CD4-positive, alpha-beta T cell treated with Interleukin-12 subunit alpha and Interleukin-12 subunit beta, for 1 hour (primary cell): ENCODE results near the gene CHN1.

Source experiments
- DNase-seq: peaks from one replicate; pipeline ENCODE4 v3.0.0-alpha.2; 2020

CHN1 gene

DNA sequence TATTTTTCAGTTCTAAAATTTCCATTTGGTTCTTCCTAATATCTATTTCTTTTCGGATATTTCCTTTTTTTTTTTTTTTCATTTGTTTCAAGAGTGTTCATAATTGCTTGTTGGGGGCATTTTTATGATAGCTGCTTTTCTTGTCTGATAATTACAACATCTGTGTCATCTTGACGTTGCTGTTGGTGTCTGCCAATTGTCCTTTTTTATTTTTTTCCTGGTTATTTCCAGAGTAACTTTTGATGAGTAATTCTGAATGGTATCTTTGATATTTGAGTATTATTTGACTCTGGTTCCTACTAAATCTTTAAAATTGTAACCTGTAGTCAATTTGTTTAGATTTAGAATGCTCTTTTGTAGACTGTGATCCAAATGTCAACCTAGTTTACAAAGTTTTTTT is 189.7 kb downstream of the CHN1 start:
- no peak for DNase-seq

DNA sequence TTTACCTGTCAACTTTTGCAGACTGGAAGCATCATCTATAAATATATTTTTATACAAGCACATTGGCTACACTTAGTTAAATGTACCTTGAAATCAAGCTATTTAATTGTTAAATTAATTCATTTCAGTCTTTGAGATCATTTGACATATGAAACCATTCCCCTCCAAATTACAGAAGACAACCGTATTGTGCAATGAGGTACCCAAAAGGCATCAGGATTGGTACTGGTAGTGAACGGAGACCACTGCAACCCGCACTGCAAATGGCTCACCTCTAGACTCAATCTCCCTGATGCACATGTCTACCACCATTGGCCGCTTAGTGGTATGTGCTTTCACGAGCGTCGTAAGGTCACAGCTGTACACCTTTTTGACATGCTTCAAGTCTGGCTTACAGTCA is 193.1 kb downstream of the CHN1 start:
- no peak for DNase-seq

DNA sequence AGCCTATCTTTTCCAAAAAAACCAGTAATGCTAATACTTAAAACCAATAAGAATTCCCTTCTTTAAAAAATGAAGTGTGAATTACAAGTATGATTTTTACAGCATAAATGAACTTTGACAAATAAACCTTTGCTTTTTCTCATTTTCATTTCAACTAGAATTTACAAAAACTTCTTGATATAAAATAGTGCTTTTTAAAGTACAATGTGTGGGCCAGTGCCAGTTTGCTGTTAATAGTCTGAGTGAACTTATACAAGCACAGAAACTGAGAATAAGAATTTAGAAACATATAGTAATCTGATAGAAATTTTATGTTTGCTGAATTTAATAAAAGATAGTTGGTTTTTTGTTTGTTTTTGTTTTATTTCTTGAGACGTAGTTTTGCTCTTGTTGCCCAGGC is 197.2 kb downstream of the CHN1 start:
- no peak for DNase-seq

DNA sequence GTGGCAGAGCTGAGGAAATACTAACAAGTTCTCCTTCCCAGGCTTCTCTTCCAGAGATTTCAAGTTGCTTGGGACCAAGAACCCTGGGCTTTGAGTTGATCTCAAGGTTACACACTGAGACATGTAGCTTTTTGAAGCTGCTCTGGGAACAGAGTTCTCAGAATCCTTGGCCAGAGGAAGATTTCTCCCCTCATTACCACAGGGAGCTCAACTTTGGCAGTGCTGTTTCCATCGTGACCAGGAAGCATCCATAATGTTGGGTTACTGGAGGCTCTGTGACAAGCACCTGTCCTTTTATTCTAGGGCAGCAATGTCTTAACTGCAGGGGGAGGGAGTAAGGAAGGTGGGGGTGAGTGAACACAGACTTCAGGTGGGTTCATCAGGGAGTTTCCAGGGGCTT is 199.4 kb downstream of the CHN1 start:
- no peak for DNase-seq

DNA sequence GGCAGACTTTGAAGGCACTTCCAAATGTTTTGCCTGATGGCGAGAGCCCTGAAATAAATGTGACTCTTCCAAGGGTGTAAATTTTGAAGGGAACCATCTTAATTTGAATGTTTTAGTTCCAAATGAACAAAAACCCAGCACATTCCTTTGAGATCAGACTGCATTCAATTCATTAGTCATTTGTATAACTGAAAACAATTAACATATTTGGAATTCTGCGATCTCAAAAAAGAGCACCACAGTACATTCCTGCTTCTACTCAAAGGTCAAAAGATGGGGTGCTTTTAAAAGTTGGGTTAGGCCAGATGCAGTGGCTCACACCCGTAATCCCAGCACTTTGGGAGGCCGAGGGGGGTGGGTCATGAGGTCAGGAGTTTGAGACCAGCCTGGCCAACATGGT is 202.7 kb downstream of the CHN1 start:
- DNase-seq: no peak

DNA sequence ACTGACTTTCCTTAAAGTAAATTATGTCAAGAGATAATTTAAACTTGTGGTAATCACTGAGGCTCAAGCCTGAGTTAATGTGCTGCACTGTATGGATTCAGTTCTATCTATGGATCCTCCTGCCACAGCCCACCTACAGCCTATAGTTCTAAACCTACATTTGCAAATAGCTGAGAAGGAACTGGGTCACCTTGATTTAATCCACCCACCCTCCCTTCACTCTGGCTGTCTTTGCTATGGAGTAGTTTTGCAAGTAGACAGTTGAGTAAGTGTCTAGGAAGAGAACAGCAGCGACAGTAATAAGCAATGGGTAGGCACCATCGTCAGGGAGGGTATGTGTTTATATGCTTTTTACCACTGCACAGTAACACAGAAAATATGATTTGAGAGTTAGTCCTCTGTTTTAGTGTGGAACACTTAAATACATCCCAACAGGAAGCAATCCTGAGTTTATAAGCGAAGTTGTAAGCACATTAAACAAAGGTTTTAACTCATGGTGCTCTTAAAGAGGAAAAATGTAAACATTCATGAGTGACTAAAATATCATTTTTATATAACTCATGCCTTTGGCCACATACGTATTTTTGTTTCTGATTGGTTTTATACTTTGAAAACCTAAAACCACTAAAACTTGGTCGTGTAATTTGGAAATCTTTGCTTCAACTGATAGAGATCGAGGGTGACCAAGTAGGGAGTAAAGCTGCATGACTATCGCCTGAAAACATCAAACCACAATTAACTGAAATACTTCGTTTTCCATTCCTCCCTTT is 204.6 kb downstream of the CHN1 start:
- DNase-seq: no peak

DNA sequence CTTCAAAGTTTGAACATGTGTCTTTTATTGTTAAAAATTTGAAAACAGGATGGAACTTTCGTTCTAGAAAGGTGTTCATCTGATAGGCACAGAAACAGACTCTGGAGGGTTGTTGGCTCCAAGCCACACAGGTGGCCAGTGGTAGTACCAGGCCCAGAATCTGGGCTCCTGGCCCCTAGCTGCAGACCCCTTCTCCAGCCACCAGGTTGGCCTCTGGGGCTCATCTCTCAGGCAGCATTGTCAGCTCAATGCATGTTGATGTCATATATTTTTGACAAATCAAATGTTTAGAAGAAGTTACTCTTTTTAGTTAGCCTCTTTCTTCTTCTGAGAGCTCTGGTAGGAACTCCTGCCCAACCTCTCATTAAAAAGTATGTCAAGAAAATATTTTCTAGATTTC is 206.4 kb downstream of the CHN1 start:
- DNase-seq: no peak

DNA sequence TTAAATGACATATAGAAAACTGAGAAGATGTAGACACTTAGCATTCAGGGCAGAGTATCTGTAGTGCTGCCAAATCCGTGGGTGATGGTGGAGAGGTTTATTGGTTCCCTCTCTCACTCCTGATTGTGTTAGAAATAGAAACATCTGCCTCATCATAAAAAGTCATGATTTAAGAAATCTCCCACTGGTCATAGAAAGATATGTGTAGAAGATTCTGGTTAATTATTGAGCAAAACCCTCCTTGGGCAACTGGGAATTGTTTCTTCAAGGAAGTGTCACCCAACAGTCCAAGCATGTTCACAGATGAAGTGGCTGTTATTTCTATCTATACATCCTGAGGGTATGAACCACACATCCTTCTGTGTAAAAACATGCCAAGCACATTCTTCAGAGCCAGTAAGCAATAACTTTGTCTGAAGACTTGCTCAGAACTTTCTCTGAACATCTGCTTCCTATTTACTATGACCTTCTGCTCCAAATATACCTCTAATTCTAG is 207.4 kb downstream of the CHN1 start:
- no peak for DNase-seq

DNA sequence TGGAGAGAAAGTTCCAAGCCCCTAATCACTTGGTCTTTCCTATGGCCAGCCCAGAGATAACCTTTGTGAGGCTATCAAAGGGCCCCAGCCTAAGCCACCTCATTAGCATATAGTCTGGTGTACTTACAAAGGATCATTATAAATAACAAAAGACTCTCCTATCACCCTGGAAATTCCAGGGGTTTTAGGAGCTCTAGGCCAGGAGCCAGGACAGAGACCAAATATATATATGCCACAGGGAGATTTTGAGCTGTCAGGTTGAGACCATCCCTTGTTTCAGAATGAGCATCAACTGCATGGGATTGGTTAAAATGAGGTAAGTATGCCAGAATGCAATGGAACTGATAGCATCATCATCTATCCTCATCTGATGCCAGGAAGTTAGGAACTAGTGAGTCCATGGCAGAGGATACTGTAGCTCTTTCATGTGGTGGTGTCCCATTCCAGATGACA is 208.8 kb downstream of the CHN1 start:
- no peak for DNase-seq

DNA sequence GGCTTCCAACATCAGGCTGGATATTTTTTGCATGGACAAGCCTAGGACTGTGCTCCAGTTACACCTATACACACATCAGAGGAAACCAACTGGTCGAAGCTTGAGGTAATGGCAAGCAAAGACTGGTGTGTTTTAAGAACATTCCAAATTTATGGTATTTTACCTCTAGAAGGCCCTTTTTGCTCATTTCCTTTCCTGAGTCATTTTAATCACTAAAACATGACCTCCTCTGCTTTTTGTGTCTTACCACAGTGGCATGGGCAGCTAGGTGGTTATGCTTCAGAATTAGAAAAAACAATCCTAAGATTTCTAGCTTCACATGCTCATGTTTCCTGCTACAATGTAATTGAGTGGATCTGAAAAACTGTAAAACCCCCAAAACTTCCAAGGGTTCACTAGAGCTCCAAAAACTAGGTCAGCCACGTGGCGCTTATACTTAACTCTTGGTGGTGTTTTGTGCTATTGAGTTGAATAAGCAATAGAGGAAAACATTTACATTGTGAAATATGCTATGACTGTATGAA is 210.3 kb downstream of the CHN1 start:
- no peak for DNase-seq

DNA sequence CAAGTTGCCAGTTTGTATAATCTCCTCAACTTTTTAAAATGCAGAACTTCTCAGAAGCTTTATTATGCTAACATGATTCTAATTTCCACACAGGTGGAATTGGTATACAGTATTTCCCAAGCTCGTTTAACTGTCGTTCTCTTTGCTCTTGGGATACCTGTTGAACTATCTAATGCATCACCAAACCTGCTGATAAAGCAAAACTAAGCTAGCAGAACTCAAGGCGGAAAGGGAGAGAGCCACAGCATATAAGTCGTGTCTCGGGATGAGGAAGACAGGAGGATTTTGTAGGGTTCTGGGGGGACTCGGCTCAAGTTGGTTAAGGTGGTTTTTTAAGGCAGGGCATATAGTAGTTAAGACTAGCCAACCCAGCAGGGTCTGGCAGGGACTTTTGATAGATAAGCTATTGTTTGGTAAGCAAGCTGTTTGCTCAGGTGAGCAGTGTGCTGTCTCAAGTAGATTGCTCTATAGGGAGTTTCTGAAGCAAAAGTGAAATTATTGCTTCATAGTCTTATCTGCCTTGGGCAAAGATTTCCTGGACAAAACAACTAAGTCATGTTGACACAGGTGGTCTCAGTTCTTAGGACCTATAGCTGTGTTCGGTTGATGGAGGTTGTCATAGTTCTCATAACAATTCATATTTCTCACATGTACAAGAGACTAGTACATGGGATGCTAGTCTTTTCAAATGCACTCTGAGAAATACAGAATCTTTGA is 212.7 kb downstream of the CHN1 start:
- no peak for DNase-seq

DNA sequence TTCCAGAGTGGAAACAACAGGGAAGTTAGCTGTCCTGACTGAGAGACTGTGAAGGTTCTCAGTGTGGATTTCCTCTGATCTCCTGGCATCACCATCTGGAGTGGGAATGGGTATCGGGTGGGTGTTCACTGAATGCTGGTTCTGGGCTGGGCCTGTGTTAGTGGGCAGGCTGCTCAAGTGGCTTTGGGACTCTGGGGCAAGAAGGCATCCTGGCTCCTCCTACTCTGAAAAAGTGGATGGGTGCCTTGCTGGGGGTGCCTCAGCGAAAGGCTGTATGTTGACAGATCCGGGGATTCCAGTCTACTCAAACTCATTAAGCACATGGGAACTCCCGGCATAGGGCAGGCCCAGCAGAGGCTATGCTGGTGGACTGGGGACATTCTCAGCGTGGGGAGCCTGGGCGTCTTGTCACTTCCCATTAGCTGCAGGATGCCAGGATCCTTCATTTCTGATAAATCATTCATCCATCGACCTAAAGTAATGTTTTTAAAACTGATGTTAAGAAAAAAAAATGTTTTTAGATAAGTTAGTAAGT is 213.4 kb downstream of the CHN1 start:
- no peak for DNase-seq

DNA sequence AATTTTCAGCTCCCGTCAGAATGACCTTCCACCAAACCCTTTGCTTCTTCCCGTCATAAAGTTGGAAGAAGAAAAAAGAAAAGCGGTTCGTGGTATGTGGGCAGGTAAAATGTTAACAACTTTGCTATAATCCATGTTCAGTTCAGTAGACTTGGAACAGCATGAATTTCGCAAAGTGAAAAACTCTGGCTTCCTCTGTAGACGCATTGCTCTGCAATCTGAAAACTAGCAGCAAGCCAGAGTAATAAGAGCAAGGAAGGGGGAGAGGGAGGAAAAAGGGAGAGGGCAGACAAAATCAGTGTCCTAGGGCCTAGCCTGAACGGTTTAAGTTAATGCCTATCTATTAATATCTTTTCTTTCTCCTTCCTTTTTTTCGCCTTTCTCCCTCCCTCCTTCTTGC is 214.2 kb downstream of the CHN1 start:
- DNase-seq: no peak

DNA sequence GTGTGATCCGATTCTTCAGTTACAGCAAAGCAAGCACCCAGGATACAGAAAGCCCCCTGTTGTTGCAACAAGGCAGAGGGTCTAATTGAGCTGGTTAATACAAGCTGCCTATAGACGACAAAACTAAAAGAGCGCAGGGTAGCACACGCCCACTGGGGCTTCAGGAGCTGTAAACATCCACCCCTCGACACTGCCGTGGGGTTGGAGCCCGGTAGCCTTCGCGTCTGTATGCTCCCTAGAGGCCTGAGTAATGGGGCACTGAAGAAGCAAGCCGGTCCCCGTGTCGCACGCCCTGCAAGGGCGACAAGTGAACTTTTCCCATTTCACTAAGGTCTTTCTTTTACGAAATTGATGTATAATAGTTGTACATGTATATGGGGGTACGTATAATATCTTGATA is 216.2 kb downstream of the CHN1 start:
- no peak for DNase-seq

DNA sequence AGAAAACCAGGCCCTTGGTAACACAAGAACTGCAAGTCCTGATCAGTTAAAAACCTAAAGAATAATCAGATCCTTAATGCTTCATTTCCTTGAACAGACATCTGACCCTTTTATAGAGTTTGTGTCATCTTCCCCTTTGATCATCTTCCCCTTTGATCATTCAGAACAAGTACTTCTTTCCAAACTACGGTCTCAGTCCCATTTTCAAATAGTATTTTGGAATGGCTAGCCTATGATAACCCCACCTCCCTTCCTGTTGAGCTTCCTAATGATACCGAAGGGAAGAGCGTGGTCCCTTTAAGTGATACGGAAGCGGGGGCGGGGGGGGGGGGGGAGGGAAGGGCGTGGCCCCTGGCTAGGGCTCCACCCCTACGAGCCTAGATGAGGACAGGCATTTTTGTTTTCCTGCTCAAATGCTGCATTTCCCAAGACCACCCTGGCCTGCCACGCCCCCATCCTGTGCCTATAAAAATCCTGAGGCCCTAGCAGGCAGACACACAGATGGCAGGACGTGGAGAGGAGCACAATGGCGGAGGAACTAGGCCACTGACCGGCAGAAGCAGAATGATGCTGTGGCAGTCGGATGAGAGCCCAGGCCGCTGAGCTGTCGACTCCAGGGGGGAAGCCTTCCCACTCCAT is 216.8 kb downstream of the CHN1 start:
- peak; percentile 9 for DNase-seq

DNA sequence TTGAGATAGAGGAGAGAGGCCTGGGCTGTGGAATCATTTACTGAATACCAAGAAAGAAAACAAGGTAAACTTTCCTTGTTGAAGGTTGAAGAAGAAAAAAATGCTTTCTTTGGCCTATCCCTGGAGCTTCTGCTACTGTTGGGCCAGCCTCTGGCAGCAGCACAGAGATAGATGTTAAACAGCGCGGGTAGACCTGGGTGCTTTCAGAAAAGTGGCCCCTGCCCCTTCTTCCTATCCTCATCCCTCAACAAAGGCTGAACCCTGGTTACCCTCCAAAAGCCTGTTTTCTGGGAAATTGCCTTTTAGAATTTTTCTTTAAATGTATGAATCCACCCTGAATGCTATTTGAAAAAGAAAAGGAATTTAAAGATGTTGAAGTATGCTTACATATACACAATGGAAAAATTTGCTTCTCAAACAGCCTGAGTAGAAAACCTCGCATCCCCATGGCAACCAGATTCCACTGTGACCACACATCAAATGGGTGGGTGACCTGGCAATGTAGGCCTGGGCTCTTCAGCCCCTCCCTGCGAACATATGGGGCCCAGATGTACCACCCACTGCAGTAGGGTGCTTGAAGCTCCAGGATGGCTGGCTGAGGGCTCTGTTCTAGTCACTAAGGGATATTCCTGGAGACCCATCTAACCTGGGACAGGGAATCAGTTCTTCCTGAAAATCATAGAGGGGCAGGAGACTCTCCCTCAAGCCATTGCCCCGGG is 217.5 kb downstream of the CHN1 start:
- DNase-seq: no peak

DNA sequence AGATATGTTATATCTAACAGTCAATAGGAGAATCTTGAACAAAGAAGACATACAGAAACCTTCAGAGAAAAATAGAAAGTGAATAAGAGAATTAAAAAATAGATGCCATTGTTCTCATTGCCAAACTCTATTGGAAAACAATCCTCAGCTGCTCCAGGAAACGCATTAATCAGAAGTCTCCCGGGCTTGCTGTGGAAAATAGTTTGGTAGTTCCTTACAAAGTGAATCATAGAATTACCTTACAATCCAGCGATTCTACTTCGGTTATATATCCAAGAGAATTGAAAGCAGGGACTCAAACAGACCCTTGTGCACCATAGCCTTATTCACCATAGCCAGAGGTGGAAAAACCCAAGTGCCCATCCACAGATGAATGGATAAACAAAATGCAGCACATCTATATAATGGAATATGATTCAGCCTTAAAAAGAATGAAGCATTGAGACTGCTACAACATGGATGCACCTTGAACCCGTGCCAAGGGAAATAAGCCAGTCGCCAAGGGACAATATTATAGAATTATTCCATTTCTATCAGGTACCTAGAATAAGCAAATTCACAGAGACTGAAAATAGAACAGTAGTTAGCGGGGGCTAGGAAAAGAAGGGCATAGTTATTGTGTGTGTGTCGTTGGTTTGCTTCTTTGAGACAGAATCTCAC is 219.0 kb downstream of the CHN1 start:
- DNase-seq: no peak

DNA sequence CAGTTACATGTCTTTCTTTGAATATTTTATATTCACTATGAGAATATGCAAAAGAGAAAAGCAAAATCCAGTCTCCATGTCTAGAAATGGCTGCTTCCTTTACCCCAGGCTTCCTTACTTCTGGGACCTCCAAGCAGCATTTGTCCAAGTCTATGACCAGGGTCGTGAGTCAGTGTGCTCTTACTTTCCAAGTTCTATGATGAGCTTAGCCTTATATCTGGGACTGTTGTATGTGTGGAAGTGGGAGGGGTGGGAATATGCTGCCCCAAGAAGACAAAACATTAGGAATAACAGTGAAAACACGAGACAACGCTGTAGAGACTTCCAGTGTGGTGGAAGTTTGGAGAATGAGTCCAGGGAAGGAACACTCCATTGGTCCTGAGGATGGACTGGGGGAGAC is 219.7 kb downstream of the CHN1 start:
- DNase-seq: no peak

DNA sequence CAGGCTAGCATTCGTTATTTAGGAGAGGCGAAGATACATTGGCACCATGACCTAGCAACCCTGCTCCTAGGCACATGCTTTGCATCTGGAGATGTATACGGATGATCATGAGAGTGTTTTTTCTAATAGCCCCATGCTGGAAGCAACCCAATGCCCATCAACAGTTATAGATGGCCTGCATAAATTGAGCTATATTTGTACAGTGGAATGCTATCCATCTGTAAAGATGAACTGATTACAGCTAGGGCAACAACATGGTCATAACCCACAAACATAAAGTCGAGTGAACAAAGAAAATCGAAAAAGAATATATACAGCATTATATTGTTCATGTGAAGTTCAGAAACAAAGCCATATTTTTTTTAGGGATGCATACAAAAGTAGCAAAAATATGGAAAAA is 220.3 kb downstream of the CHN1 start:
- DNase-seq: no peak

DNA sequence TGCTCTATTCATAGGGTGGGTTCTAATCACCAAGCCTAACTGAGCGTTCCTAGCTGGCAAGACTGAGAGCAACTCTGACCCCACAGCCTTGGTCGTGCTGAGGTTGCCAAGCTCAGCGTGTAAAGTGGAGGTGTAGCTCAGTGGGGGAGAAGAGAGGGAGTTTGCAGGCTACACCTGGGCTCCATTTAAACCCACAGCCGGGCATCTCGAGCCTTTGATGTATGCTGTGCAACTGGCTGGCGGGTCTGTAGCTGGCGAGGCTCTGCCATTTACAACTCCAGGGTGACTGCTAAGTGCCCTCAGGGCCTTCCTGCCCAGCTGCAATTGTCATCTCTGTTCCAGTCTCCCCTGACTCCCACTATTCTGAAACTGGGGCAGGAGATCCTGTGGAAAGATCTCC is 220.9 kb downstream of the CHN1 start:
- no peak for DNase-seq

DNA sequence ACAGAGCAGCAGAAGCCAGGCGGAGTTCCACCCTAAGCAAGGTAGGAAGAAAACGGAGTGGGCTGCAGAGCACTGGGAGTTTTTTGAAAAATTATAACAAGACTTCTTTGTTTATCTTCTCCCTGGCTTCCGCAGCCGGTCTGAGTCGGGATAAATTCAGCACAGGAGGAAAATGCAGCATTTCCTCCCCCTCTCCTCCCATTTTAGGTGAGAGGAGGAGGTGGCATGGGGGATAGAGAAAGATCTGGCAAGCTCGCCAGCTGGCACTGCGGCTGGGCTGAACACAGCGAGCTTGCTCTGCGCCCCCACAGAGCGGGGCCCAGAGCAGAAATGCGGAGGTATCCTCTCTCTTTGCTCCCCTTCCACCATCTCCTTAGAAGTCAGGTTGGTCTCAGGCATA is 223.2 kb downstream of the CHN1 start:
- no peak for DNase-seq

DNA sequence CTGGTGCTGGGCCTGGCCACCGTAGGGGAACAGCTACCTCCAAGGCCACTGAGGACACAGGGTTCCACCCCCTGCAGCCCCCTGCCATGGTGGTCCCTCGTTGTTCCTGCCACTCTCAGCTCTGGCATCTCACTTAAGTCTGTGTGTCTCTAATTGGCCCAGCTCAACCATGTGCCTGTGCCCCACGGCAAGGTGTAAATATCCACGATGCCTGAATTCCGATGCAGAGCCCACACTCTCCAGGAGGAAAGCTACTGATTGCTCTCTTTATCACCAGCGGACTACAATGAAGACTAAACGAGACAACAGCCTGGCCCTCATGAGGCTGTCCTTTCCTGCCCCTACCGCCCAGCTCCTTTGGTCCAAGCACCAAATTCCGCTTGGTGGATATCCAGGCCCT is 223.9 kb downstream of the CHN1 start:
- DNase-seq: no peak
